Measurements from ENCODE around the gene CFAP92. TPM values are rescaled to one million over a fixed set of nuclear protein-coding genes. Genes with fewer than 3 reads are reported as not detected.
"Not testable (repeated sequence)": the region's sequence is repeated elsewhere in the genome, so short reads cannot be mapped to it uniquely, and the experiment has no call there.

CFAP92 gene
- total and polyA plus RNA-seq, 2 donors (not counting 1 experiment from before 2014, with no cell fraction given): not detected

DNA sequence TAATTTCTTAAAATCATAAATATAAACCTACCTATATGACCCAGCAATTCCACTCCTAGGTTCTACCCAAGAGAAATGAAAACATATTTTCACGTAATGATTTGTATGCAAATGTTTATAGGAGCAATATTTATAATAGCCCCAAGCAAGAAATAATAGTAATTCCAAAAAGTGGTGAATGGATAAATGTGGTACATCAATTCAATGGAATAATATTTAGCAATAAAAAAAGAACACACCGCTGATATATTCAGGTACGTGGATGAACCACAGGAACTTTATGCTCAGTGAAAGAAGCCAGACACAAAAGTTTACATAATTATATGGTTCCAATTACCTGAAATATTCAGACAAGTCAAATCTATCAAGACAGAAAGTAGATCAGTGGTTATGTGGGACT lies 64.5 kb downstream of the CFAP92 start:
- no peak overlapping the region for H3K4me3 Mint-ChIP-seq
- Histone ChIP-seq H4K20me1 (ENCODE audit: control insufficient read depth, insufficient read depth, low read length, poor library complexity, severe bottlenecking) (no peaks in the 10 kb centered on the region), H3K4me3 (ENCODE audit: control extremely low read depth in 1 of 5, extremely low read depth in 1 of 5, insufficient read depth in 1 of 5, low read depth in 2 of 5, low read length in 4 of 5) (no peak overlapping the region), H3K79me2 (ENCODE audit: control insufficient read depth, insufficient read depth, low read length) (no peaks in the 10 kb centered on the region), H3K27me3 (replicated peaks in 1 of 4; ENCODE audit: control extremely low read depth in 1 of 4, control insufficient read depth in 3 of 4, insufficient read depth in 4 of 4, low read length in 3 of 4) (peaks cover 0 to 5% (median 0%) of the 10 kb centered on the region in 4 experiments), H3K27ac (ENCODE audit: low read length in 2 of 2) (no peak overlapping the region), H2AFZ (ENCODE audit: insufficient read depth, low read depth, low read length, poor library complexity, severe bottlenecking) (no peak overlapping the region), H3K36me3 (replicated peaks in 1 of 2; ENCODE audit: control extremely low read depth in 1 of 2, control insufficient read depth in 1 of 2, extremely low read depth in 1 of 2, insufficient read depth in 2 of 2, low read length in 1 of 2) (no peaks in the 10 kb centered on the region), H3K9ac (ENCODE audit: low read length) (no peak overlapping the region), H3K4me1 (ENCODE audit: control insufficient read depth in 2 of 2, insufficient read depth in 2 of 2, low read length in 2 of 2) (no peaks in the 10 kb centered on the region), H3K9me3 (ENCODE audit: control extremely low read depth in 1 of 3, control insufficient read depth in 2 of 3, insufficient read depth in 1 of 3, low read length in 2 of 3) (peaks cover 1 to 10% (median 4%) of the 10 kb centered on the region in 3 donors), H3K4me2 (replicated peaks; ENCODE audit: low read depth, low read length, poor library complexity, severe bottlenecking) (no peak overlapping the region)
- DNase-seq: no peak
- TF ChIP-seq EZH2 (IDR thresholded peaks at IDR 0.05; ENCODE audit: borderline replicate concordance, insufficient read depth, low read depth, low read length, poor library complexity, severe bottlenecking): no peak
- TF ChIP-seq, protein P1, sequence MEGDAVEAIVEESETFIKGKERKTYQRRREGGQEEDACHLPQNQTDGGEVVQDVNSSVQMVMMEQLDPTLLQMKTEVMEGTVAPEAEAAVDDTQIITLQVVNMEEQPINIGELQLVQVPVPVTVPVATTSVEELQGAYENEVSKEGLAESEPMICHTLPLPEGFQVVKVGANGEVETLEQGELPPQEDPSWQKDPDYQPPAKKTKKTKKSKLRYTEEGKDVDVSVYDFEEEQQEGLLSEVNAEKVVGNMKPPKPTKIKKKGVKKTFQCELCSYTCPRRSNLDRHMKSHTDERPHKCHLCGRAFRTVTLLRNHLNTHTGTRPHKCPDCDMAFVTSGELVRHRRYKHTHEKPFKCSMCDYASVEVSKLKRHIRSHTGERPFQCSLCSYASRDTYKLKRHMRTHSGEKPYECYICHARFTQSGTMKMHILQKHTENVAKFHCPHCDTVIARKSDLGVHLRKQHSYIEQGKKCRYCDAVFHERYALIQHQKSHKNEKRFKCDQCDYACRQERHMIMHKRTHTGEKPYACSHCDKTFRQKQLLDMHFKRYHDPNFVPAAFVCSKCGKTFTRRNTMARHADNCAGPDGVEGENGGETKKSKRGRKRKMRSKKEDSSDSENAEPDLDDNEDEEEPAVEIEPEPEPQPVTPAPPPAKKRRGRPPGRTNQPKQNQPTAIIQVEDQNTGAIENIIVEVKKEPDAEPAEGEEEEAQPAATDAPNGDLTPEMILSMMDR (IDR thresholded peaks at IDR 0.05): no peak
- POLR2A ChIA-PET: no interaction called here
- no peak overlapping the region for H3K27ac Mint-ChIP-seq
- CTCF ChIA-PET: no interaction called here
- WGBS (ENCODE audit: insufficient coverage): no CpG with 5 or more reads among the region's 3 CpGs
- no peaks in the 10 kb centered on the region for H3K9me3 Mint-ChIP-seq (ENCODE audit: insufficient read depth)
- H3K27me3 Mint-ChIP-seq: peaks cover 14% of the 10 kb centered on the region
- no peak for ATAC-seq (ENCODE audit: low read depth)
- intact Hi-C loops (cut with micrococcal nuclease): no loop called here
- peaks cover 4% of the 10 kb centered on the region for H3K4me1 Mint-ChIP-seq

DNA sequence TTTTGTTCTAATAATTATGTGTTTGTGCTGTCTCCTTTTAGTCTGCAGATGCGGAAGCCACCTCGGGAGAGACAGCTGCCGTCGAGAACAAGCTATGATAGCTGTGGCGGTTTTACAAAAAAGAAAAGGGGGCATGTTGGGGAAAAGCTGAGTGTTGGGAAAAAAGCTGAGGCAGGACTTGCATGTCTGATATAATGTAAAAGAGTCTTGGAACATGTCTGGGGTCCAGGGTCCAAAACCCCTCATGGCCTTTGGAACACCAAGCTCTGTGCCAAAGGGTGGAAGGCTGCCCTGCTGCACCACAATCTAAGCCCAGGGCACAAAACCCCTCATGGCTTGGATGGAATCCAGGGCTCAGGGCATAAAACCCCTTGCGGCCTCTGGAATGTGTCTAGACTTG lies 69.9 kb downstream of the CFAP92 start:
- H3K4me2 ChIP-seq (replicated peaks; ENCODE audit: low read depth, low read length, poor library complexity, severe bottlenecking); DNase-seq; H3K4me3 Mint-ChIP-seq; H3K9ac ChIP-seq (ENCODE audit: low read length); H3K9me3 Mint-ChIP-seq (ENCODE audit: insufficient read depth); H2AFZ ChIP-seq (ENCODE audit: insufficient read depth, low read depth, low read length, poor library complexity, severe bottlenecking); H3K27ac ChIP-seq (ENCODE audit: low read length in 2 of 2); H3K27me3 ChIP-seq (replicated peaks in 1 of 4; ENCODE audit: control extremely low read depth in 1 of 4, control insufficient read depth in 3 of 4, insufficient read depth in 4 of 4, low read length in 3 of 4); H3K4me3 ChIP-seq (ENCODE audit: control extremely low read depth in 1 of 5, extremely low read depth in 1 of 5, insufficient read depth in 1 of 5, low read depth in 2 of 5, low read length in 4 of 5); H4K20me1 ChIP-seq (ENCODE audit: control insufficient read depth, insufficient read depth, low read length, poor library complexity, severe bottlenecking); intact Hi-C loops (cut with micrococcal nuclease); H3K36me3 ChIP-seq (replicated peaks in 1 of 2; ENCODE audit: control extremely low read depth in 1 of 2, control insufficient read depth in 1 of 2, extremely low read depth in 1 of 2, insufficient read depth in 2 of 2, low read length in 1 of 2); H3K27me3 Mint-ChIP-seq; CTCF ChIA-PET; H3K27ac Mint-ChIP-seq; ATAC-seq (ENCODE audit: low read depth); H3K79me2 ChIP-seq (ENCODE audit: control insufficient read depth, insufficient read depth, low read length): not testable (repeated sequence)
- Histone ChIP-seq H3K9me3 (ENCODE audit: control extremely low read depth in 1 of 3, control insufficient read depth in 2 of 3, insufficient read depth in 1 of 3, low read length in 2 of 3) (peaks cover 3 to 29% (median 5%) of the 10 kb centered on the region in 3 donors), H3K4me1 (ENCODE audit: control insufficient read depth in 2 of 2, insufficient read depth in 2 of 2, low read length in 2 of 2) (peaks cover 10 to 11% of the 10 kb centered on the region in 2 donors)
- peaks cover 20% of the 10 kb centered on the region for H3K4me1 Mint-ChIP-seq
- WGBS (ENCODE audit: insufficient coverage): 97% methylated on average over 4 of the region's 6 CpGs
- POLR2A ChIA-PET: interaction anchor here (0.6 kb wide), 1 partner anchor 92 kb away, joined by 3 read pairs; no protein-coding TSS in a partner anchor

All from B cell (primary cell).